Naive thymus-derived CD4-positive, alpha-beta T cell (primary cell): ENCODE results near the gene SUGCT. TPM values are rescaled to one million over a fixed set of nuclear protein-coding genes. Genes with fewer than 3 reads are reported as not detected.

ENCODE experiments used
- ATAC-seq: fragments of 150-1000 bp; cut with Tn5 transposase; 2 replicates; pipeline ENCODE4 v1.10.0; 2021; ENCODE audit warnings: mild to moderate bottlenecking, moderate library complexity
- CTCF ChIA-PET: fragments of 350-600 bp; sonication (Branson Sonifier 250); formaldehyde crosslinking; loops from one replicate; lab custom pipeline; 2021; ENCODE audit warnings: antibody characterized with exemption; lab: Charles Lee
- POLR2A ChIA-PET: fragments of 350-600 bp; sonication (Branson Sonifier 250); formaldehyde crosslinking; loops from one replicate; lab custom pipeline; 2021; ENCODE audit warnings: antibody characterized with exemption, inconsistent platforms; lab: Charles Lee
- DNase-seq, 9 donors: peaks; one replicate each; pipeline versions ENCODE4 v3.0.0 to v3.0.0-alpha.2; 2020 to 2022; ENCODE audit warnings: mixed read lengths in 1 of 9
- H3K27ac ChIP-seq: one replicate; pipeline ENCODE4 v1.7.0; 2013; ENCODE audit warnings: mild to moderate bottlenecking, low read depth, low read length, moderate library complexity
- H3K27me3 ChIP-seq, 2 donors: one replicate each; pipeline ENCODE4 v1.7.0; 2013; ENCODE audit warnings: low read length in 2 of 2, mild to moderate bottlenecking in 2 of 2, moderate library complexity in 2 of 2; ENCODE audit not compliant: control insufficient read depth in 2 of 2, insufficient read depth in 2 of 2
- H3K36me3 ChIP-seq, 3 experiments: 1 replicate in 2 of 3; 2 replicates in 1 of 3; pipeline ENCODE4 v1.7.0; 2013; ENCODE audit warnings: low read length in 3 of 3, mild to moderate bottlenecking in 3 of 3, moderate library complexity in 1 of 3; ENCODE audit not compliant: insufficient read depth in 3 of 3, control insufficient read depth in 2 of 3
- H3K4me1 ChIP-seq, 2 donors: one replicate each; pipeline ENCODE4 v1.7.0; 2013; ENCODE audit warnings: low read length in 2 of 2, mild to moderate bottlenecking in 2 of 2, moderate library complexity in 1 of 2; ENCODE audit not compliant: control insufficient read depth in 2 of 2, insufficient read depth in 2 of 2
- H3K4me3 ChIP-seq: 2 replicates; pipeline ENCODE4 v1.7.0; 2013; ENCODE audit warnings: mild to moderate bottlenecking, low read length
- H3K9me3 ChIP-seq, 3 experiments: 1 replicate in 2 of 3; 2 replicates in 1 of 3; pipeline ENCODE4 v1.7.0; 2013; ENCODE audit warnings: low read length in 3 of 3; ENCODE audit not compliant: control insufficient read depth in 2 of 3
- H3K27ac Mint-ChIP-seq, 9 donors: one replicate each; pipeline ENCODE4 v1.8.0; 2020 to 2022; ENCODE audit warnings: mixed read lengths in 9 of 9, mild to moderate bottlenecking in 8 of 9, moderate library complexity in 5 of 9, inconsistent platforms in 2 of 9
- H3K27me3 Mint-ChIP-seq, 5 donors: one replicate each; pipeline ENCODE4 v1.8.0; 2021 to 2022; ENCODE audit warnings: mixed read lengths in 5 of 5, mild to moderate bottlenecking in 1 of 5
- H3K36me3 Mint-ChIP-seq, 5 donors: one replicate each; pipeline ENCODE4 v1.8.0; 2020 to 2022; ENCODE audit warnings: mixed read lengths in 5 of 5, mild to moderate bottlenecking in 3 of 5, inconsistent platforms in 1 of 5
- H3K4me1 Mint-ChIP-seq, 7 donors: one replicate each; pipeline ENCODE4 v1.8.0; 2020 to 2022; ENCODE audit warnings: mixed read lengths in 7 of 7, mild to moderate bottlenecking in 3 of 7, inconsistent platforms in 1 of 7
- H3K4me3 Mint-ChIP-seq, 10 donors: one replicate each; pipeline ENCODE4 v1.8.0; 2020 to 2022; ENCODE audit warnings: mild to moderate bottlenecking in 10 of 10, mixed read lengths in 10 of 10, moderate library complexity in 6 of 10, inconsistent platforms in 2 of 10
- H3K9me3 Mint-ChIP-seq, 11 donors: one replicate each; pipeline ENCODE4 v1.8.0; 2020 to 2022; ENCODE audit warnings: mixed read lengths in 11 of 11, mild to moderate bottlenecking in 4 of 11, inconsistent platforms in 1 of 11, moderate library complexity in 1 of 11
- intact Hi-C, 2 donors: fragments of 100-400 bp; cut with micrococcal nuclease; formaldehyde crosslinking; loops; one replicate each; pipeline ENCODE4 v1.15.1; 2023
- polyA plus RNA-seq, 2 donors: library from polyadenylated mRNA; unstranded; fragments of 300-500 nt; fragmentation: Illumina TruSeq; gene quantifications; one replicate each; pipeline ENCODE4 v1.2.3, GENCODE V29; 2021
- total RNA-seq, 6 experiments: library from RNA in 5 of 6; stranded (reverse) in 5 of 6; gene quantifications; 1 replicate in 5 of 6; 2 replicates in 1 of 6; pipeline ENCODE4 v1.2.3 and lab custom pipeline; 2021 to 2026

SUGCT gene
- total and polyA plus RNA-seq, 7 experiments from 2014 or later = 0.95 to 2.7 (median 2.2) TPM; not detected in 1

DNA sequence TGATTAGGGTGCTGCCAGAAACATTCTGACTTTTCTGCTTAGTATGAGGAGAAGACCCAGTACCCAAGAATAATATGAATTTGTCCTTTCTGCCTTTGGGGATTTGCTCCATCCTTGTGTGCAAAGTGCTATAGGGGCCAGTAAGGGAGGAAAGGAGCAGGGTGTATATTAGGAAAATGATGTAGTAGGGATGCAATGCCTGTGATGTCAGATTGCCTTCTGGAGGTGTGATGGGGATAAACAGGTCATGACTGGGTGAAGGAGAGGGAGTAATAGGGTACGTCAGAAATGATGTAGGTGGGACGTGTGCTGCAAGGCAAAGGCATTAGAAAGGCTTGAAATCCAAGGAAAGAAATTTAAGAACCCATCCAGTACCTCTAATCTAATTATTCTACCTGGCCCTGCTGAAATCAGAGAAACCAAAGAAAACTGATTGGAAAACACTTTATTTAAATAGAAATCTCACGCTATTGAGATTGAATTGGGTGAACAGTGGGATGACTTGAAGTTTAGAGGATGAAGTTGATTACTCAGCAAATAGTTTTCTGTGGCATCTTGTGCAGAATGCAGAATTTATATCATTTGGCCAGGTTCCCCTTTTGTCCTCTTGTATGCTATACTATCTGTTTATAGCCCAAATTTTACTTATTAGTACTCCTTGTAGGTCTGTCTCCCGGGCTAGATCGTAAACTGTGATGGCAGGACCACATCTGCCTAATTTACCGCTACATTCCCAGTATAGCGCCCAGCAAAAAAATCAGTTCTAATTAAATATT lies 503.9 kb downstream of the SUGCT start:
- Histone ChIP-seq H3K9me3 (no peaks in the 10 kb centered on the region), H3K27ac (no peak overlapping the region), H3K27me3 (no peaks in the 10 kb centered on the region), H3K4me3 (no peak overlapping the region), H3K36me3 (no peaks in the 10 kb centered on the region), H3K4me1 (no peaks in the 10 kb centered on the region)
- Mint-ChIP-seq H3K27me3 (peaks cover 0 to 8% (median 3%) of the 10 kb centered on the region in 5 donors), H3K27ac (no peak overlapping the region), H3K36me3 (no peaks in the 10 kb centered on the region), H3K9me3 (peaks cover 0 to 3% (median 0%) of the 10 kb centered on the region in 11 donors), H3K4me3 (no peak overlapping the region), H3K4me1 (no peaks in the 10 kb centered on the region)
- intact Hi-C loops = no loop called here
- no peak for DNase-seq
- ChIA-PET POLR2A (no interaction called here), CTCF (no interaction called here)
- no peak for ATAC-seq

DNA sequence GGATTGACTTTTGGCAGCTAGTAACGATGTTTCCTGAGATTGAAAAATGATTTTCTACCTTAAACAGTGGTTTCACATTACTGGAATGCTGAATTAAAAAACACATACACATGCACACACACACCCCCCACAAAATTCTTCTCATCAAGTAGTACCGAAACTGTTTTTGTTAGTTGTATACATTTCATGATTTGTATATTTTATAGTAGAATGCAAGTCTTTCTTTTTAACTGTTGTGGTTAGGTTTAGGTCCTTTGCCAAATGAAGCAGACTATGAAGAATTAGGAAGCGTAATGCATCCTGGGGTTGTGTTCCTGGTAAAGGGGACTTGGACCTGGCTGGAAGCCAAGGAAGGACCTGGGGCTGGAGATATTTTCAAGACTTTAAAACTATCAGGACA lies 505.8 kb downstream of the SUGCT start:
- H3K4me3 Mint-ChIP-seq = no peak overlapping the region

GRCh38 chr7:40641701-40642100 lies 506.9 kb downstream of the SUGCT start:
- no peaks in the 10 kb centered on the region for H3K36me3 ChIP-seq
- Mint-ChIP-seq H3K27ac (no peak overlapping the region), H3K36me3 (no peaks in the 10 kb centered on the region), H3K4me3 (no peak overlapping the region), H3K4me1 (peaks cover 0 to 11% (median 6%) of the 10 kb centered on the region in 7 donors), H3K9me3 (peaks cover 0 to 2% (median 0%) of the 10 kb centered on the region in 11 donors), H3K27me3 (peaks cover 0 to 14% (median 5%) of the 10 kb centered on the region in 5 donors)
- POLR2A ChIA-PET = no interaction called here
- CTCF ChIA-PET = no interaction called here
- DNase-seq (no peak), ATAC-seq (no peak)
- no peak overlapping the region for H3K4me3 ChIP-seq
- intact Hi-C loops = no loop called here
- no peaks in the 10 kb centered on the region for H3K4me1 ChIP-seq
- H3K9me3 ChIP-seq = no peaks in the 10 kb centered on the region
- no peaks in the 10 kb centered on the region for H3K27me3 ChIP-seq
- H3K27ac ChIP-seq = no peak overlapping the region

More for the DNA sequence above, 505.8 kb downstream of the SUGCT start:
- DNase-seq (no peak), ATAC-seq (no peak)
- Histone ChIP-seq H3K27me3 (no peaks in the 10 kb centered on the region), H3K4me3 (no peak overlapping the region), H3K4me1 (no peaks in the 10 kb centered on the region), H3K9me3 (no peaks in the 10 kb centered on the region), H3K36me3 (no peaks in the 10 kb centered on the region), H3K27ac (no peak overlapping the region)
- POLR2A ChIA-PET = no interaction called here
- CTCF ChIA-PET = no interaction called here
- intact Hi-C loops = no loop called here
- peaks cover 0 to 2% (median 0%) of the 10 kb centered on the region in 11 donors for H3K9me3 Mint-ChIP-seq
- H3K27ac Mint-ChIP-seq = no peak overlapping the region
- peaks cover 0 to 11% (median 6%) of the 10 kb centered on the region in 7 donors for H3K4me1 Mint-ChIP-seq
- H3K27me3 Mint-ChIP-seq = peaks cover 0 to 14% (median 5%) of the 10 kb centered on the region in 5 donors
- H3K36me3 Mint-ChIP-seq = no peaks in the 10 kb centered on the region

- no peak overlapping the region for H3K27ac ChIP-seq
- intact Hi-C loops = no loop called here
- ChIA-PET CTCF (no interaction called here), POLR2A (no interaction called here)
- H3K27ac Mint-ChIP-seq = no peak overlapping the region
- no peak overlapping the region for H3K4me3 ChIP-seq
- no peak for DNase-seq
- no peaks in the 10 kb centered on the region for H3K27me3 ChIP-seq
- peaks cover 0 to 10% (median 5%) of the 10 kb centered on the region in 5 donors for H3K27me3 Mint-ChIP-seq
- H3K4me1 ChIP-seq = no peaks in the 10 kb centered on the region
- H3K4me3 Mint-ChIP-seq = no peak overlapping the region
- no peaks in the 10 kb centered on the region for H3K36me3 Mint-ChIP-seq
- peaks cover 0 to 11% (median 6%) of the 10 kb centered on the region in 7 donors for H3K4me1 Mint-ChIP-seq
- no peaks in the 10 kb centered on the region for H3K36me3 ChIP-seq
- peaks cover 0 to 2% (median 0%) of the 10 kb centered on the region in 11 donors for H3K9me3 Mint-ChIP-seq
- H3K9me3 ChIP-seq = no peaks in the 10 kb centered on the region
- no peak for ATAC-seq
These were observed 508.9 kb downstream of the SUGCT start for GRCh38 chr7:40643664-40644063.

- ATAC-seq (no peak), DNase-seq (no peak)
- no peak overlapping the region for H3K4me3 ChIP-seq
- H3K36me3 Mint-ChIP-seq = no peaks in the 10 kb centered on the region
- H3K27me3 ChIP-seq = no peaks in the 10 kb centered on the region
- H3K9me3 ChIP-seq = no peaks in the 10 kb centered on the region
- no peak overlapping the region for H3K27ac ChIP-seq
- peaks cover 0 to 9% (median 5%) of the 10 kb centered on the region in 5 donors for H3K27me3 Mint-ChIP-seq
- peaks cover 0 to 2% (median 0%) of the 10 kb centered on the region in 11 donors for H3K9me3 Mint-ChIP-seq
- no peaks in the 10 kb centered on the region for H3K36me3 ChIP-seq
- ChIA-PET POLR2A (no interaction called here), CTCF (interaction anchor here (0.6 kb wide), 1 partner anchor 1827 kb away, joined by 5 read pairs; no protein-coding TSS in a partner anchor)
- intact Hi-C loops = no loop called here
- peak overlapping the region in 1 of 9 donors; percentile 6 for H3K27ac Mint-ChIP-seq
- H3K4me3 Mint-ChIP-seq = peak overlapping the region in 4 of 10 donors; percentile 8 to 53 (median 41)
- peaks cover 0 to 11% (median 6%) of the 10 kb centered on the region in 7 donors for H3K4me1 Mint-ChIP-seq
- no peaks in the 10 kb centered on the region for H3K4me1 ChIP-seq
These were observed 509.8 kb downstream of the SUGCT start for GRCh38 chr7:40644454-40645188.

GRCh38 chr7:40645197-40645596 lies 510.4 kb downstream of the SUGCT start:
- Mint-ChIP-seq H3K36me3 (no peaks in the 10 kb centered on the region), H3K9me3 (peaks cover 0 to 2% (median 0%) of the 10 kb centered on the region in 11 donors), H3K27ac (no peak overlapping the region), H3K4me1 (peaks cover 0 to 11% (median 6%) of the 10 kb centered on the region in 7 donors), H3K27me3 (peaks cover 0 to 9% (median 5%) of the 10 kb centered on the region in 5 donors), H3K4me3 (peak overlapping the region in 3 of 10 donors; percentile 39 to 53 (median 43))
- CTCF ChIA-PET = no interaction called here
- DNase-seq (peak in 1 of 9 donors; percentile 1), ATAC-seq (no peak)
- Histone ChIP-seq H3K27me3 (no peaks in the 10 kb centered on the region), H3K4me3 (no peak overlapping the region), H3K36me3 (no peaks in the 10 kb centered on the region), H3K27ac (no peak overlapping the region), H3K4me1 (no peaks in the 10 kb centered on the region), H3K9me3 (no peaks in the 10 kb centered on the region)
- intact Hi-C loops = no loop called here
- POLR2A ChIA-PET = no interaction called here
